GM12801 (cell line): ENCODE data around the gene PRKCB.

Source experiments
- TF ChIP-seq, protein P1 (sequence below): IDR thresholded peaks from one replicate; pipeline ENCODE4 v1.5.1; 2011; ENCODE audit warnings: control low read depth; ENCODE audit not compliant: insufficient read length; ENCODE audit errors: extremely low read depth

The PRKCB gene

DNA sequence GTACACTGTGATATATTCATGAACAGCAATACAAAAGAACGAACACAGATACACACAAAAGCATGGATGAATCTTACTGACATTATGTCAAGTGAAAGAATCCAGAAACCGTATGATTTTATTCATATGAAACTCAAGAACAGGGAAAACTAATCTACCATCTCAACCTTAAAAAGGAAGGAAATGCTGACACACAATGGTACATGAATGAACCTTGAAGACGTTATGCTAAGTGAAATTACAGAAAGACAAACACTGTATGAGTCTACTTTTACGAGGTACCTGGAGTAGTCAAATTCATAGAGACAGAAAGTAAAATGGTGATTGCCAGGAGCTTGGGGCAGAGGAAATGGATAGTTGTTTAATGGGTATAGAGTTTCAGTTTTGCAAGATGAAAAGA lies 8.7 kb upstream of the PRKCB start:
- TF ChIP-seq, protein P1, sequence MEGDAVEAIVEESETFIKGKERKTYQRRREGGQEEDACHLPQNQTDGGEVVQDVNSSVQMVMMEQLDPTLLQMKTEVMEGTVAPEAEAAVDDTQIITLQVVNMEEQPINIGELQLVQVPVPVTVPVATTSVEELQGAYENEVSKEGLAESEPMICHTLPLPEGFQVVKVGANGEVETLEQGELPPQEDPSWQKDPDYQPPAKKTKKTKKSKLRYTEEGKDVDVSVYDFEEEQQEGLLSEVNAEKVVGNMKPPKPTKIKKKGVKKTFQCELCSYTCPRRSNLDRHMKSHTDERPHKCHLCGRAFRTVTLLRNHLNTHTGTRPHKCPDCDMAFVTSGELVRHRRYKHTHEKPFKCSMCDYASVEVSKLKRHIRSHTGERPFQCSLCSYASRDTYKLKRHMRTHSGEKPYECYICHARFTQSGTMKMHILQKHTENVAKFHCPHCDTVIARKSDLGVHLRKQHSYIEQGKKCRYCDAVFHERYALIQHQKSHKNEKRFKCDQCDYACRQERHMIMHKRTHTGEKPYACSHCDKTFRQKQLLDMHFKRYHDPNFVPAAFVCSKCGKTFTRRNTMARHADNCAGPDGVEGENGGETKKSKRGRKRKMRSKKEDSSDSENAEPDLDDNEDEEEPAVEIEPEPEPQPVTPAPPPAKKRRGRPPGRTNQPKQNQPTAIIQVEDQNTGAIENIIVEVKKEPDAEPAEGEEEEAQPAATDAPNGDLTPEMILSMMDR, result no peak

DNA sequence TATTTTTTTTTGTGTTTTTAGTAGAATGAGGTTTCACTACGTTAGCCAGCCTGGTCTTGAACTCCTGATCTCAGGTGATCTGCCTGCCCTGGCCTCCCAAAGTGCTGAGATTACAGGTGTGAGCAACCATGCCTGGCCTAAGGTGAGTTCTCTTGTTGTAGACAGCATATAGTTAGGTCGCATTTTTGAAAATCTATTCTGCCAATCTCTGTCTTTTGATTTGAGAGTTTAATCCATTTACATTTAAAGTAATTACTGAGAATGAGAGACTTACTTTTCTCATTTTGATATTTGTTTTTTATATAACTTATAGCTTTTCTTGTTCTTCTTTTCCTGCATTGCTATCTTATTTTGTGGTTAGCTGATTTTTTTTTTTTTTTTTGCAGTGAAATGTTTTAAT lies 6.3 kb upstream of the PRKCB start:
- TF ChIP-seq, protein P1, result no peak

DNA sequence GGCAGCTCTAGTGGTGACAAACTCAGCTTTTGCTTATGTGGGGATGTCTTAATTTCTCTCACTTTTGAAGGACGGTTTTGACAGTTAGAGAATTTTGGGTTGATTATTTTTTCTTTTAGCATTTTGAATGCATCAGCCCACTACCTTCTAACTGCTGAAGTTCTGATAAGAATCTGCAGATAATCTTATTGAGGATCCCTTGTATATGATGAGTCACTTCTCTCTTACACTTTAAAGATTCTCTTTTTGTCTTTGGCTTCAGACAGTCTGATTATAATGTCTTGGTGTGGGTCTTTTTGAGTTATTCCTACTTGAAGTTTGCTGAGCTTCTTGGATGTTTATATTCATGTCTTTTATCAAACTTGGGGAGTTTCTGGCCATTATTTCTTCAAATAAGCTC lies 5.5 kb upstream of the PRKCB start:
- TF ChIP-seq, protein P1, result no peak

DNA sequence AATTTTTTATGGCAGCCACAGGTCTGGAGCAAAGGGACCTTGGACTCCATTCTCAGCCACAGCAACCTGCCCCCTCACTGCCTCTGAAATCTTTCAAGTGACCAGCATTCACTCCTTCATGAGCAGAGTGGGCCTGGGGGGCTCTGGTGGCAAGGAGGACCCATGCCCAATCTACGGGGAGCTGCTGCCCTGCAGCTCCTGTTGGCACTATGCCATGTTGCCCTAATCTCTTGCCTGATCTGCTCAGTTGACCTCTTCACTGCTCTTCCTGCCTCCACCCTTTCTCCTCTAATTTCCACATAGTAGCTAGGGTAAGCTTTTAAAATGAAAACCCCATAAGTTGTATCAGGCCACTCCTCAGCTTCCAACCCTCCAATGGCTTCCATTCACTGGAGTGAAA lies 2.9 kb upstream of the PRKCB start:
- TF ChIP-seq, protein P1, result no peak

DNA sequence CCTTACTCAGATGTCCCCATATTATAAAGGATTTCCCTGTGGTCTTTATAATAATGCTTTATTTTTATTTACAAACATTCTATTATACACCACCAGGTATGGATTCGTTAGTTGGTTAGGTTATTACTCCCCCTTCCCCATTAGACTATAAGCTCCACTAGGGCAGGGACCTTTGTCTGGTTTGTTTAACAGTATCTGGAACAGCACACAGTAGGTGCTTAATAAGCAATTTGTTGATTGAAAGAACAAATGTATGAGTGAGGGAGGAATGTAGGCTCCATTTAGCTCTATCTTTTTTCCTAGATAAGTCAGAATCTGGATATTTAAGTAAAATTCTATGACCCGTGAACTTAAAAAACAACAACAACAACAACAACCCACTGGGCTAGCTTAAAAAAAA lies 2.3 kb upstream of the PRKCB start:
- TF ChIP-seq, protein P1, result no peak

DNA sequence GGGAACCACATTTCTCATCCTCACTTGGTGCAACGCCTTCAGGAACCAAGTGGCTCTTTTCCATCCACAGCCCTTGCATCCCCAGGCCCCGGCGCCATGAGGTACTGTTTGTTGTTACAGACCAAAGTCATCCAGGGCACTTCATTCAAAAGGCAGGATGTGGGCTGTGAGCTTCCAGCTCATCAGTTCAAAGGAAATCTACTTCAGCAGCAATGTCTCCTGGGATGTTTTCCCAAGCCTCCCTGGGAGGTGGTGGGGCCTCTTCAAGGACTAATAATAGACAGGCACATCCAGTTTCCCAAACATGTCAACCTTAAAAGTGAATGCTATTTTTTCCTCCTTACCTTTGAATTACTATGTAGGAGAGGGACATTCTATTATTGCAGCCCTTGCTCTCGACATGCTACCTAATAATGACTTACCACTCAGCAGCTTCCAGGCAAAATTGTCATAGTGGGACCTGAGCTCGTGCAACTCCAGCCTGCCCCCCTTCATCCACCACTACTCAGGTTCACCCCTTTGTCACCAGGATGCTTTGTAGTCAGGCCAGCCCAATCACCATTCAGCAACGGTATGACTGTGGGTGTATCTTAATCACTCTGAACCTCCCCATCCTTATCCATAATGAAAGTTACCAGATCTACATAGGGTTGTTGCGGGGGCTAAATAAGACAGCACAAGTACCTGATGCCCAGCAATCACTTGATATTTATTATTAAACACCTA lies 1.7 kb upstream of the PRKCB start:
- TF ChIP-seq, protein P1, result no peak

DNA sequence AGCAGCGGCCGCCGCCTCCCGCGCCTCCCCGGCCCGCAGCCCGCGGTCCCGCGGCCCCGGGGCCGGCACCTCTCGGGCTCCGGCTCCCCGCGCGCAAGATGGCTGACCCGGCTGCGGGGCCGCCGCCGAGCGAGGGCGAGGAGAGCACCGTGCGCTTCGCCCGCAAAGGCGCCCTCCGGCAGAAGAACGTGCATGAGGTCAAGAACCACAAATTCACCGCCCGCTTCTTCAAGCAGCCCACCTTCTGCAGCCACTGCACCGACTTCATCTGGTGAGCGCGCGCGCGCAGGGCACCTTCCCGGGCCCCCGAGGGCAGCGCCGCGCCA lies 258 bp downstream of the PRKCB start:
- TF ChIP-seq, protein P1, result no peak
